ENCODE results near the gene HYAL3.

The HYAL3 gene

GRCh38 chr3:50298836-50299637 is at the start of gene HYAL3, which contains the start of gene NAA80:
HYAL3 (minus strand) TSS chr3:50299405; CDS start chr3:50295602, 3,803 bp downstream.
NAA80 (minus strand) TSS chr3:50299405; CDS start chr3:50297463, 1,942 bp downstream.
- DNase-seq (ENCODE audit: low read depth): peak; percentile 98

DNA sequence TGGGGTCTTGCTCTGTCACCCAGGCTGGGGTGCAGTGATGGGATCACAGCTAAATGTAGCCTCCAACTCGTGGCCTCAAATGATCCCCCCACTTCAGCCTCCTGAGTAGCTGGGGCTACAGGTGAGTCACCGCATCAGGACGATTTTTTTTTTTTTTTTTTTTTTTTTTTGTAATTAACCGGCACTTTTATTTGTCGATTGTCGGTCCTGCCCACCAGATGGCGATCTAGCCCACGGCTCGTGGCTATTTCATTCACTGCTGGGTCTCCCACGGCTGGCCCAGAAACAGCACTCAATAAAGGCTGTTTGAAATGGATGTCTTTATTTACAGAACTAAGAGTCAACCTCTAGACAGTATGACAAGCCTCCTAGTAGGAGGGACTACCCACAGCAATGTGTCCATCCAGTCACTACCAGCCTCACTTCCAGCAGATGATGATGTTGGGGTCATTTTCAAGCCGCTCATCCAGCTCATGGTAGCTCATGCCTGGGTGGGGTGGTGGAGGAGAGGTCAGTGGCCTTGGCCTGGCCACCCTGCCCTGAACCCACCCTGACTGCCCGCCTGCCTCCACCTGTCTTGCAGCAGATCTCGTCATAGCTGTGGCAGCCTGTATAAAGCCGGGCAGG is 48.1 kb upstream of the HYAL3 start:
- peak; percentile 63 for DNase-seq (ENCODE audit: low read depth)

- DNase-seq (ENCODE audit: low read depth): peak; percentile 64
Observed at GRCh38 chr3:50345586-50346234, 46.5 kb upstream of the HYAL3 start, which contains the start of gene ZMYND10. ZMYND10 (minus strand) TSS chr3:50345732; CDS start chr3:50345579, 153 bp downstream.

DNA sequence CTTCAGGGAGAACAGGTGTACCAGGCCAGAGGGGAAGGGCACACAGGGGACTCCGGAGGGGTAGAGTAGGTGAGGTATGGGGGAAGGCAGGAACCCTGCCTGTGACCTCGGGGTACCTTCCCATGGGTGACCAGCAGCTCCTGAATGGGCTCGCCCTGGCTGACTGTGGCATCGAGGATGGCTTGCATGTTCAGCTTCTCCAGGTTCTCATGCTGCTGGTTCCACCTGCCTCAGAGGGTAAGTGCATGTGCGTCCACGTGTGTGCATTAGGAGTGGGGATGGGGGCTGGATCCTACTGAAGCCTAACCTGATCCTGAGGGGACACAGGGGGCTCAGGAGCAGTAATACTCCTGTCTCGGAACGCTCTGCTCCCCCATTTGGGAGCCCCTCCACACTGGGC is 45.8 kb upstream of the HYAL3 start:
- no peak for DNase-seq (ENCODE audit: low read depth)

GRCh38 chr3:50342813-50343633 is 43.8 kb upstream of the HYAL3 start:
- DNase-seq (ENCODE audit: low read depth): no peak

- no peak for DNase-seq (ENCODE audit: low read depth)
Observed at GRCh38 chr3:50341996-50342650, 42.9 kb upstream of the HYAL3 start.

GRCh38 chr3:50341537-50341936 is 42.3 kb upstream of the HYAL3 start:
- no peak for DNase-seq (ENCODE audit: low read depth)

DNA sequence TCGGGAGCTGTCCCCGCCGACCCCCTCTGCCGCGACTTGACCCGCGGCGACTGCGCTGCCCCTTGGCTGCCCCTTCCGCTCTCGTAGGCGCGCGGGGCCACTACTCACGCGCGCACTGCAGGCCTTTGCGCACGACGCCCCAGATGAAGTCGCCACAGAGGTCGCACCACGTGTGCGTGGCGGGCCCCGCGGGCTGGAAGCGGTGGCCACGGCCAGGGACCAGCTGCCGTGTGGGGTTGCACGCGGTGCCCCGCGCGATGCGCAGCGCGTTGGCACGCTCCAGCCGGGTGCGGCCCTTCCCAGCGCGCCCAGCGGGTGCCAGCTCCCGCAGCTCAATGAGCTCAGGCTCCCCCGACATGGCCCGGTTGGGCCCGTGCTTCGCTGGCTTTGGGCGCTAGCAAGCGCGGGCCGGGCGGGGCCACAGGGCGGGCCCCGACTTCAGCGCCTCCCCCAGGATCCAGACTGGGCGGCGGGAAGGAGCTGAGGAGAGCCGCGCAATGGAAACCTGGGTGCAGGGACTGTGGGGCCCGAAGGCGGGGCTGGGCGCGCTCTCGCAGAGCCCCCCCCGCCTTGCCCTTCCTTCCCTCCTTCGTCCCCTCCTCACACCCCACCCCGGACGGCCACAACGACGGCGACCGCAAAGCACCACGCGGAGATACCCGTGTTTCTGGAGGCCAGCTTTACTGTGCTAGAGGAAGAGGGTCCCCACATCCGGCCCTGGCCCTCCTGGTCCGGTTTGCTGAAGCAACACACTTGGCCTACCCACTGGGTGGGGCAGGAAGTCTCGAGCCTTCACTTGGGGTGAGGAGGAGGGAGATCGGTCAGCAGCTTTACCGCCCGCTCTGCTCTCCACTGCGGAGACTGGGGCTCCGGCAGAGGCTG is 41.5 kb upstream of the HYAL3 start, which contains the start of gene RASSF1:
Gene RASSF1, minus strand, starts transcription at position 389 of the 882 bp plus-strand sequence. Its CDS starts 31 bp downstream, at position 358.
- peak; percentile 50 for DNase-seq (ENCODE audit: low read depth)

GRCh38 chr3:50340147-50340447 is 40.9 kb upstream of the HYAL3 start:
- no peak for DNase-seq (ENCODE audit: low read depth)

- no peak for DNase-seq (ENCODE audit: low read depth)
Observed at GRCh38 chr3:50339485-50340146, 40.4 kb upstream of the HYAL3 start.

DNA sequence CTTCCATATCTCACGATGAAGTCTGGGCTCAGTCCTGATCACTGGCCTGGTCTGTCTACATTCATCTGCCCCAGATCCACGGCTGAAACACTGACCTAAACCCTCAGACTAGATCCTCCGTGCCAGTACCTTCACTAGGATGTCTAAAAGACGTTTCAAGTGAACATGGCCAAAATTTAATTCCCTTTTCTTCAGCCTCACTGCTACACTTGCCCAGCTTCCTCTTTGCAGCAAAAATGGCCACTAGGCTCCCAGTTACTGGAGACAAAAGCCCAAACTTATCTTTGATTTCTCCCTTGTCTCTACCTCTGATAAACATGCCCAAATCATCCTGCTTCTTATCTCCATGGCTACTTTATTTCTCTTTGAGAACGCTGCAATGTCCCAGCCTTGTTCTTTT is 39.8 kb upstream of the HYAL3 start:
- DNase-seq (ENCODE audit: low read depth): no peak

- peak; percentile 94 for DNase-seq (ENCODE audit: low read depth)
Observed at GRCh38 chr3:50337175-50337861, 38.1 kb upstream of the HYAL3 start.

DNA sequence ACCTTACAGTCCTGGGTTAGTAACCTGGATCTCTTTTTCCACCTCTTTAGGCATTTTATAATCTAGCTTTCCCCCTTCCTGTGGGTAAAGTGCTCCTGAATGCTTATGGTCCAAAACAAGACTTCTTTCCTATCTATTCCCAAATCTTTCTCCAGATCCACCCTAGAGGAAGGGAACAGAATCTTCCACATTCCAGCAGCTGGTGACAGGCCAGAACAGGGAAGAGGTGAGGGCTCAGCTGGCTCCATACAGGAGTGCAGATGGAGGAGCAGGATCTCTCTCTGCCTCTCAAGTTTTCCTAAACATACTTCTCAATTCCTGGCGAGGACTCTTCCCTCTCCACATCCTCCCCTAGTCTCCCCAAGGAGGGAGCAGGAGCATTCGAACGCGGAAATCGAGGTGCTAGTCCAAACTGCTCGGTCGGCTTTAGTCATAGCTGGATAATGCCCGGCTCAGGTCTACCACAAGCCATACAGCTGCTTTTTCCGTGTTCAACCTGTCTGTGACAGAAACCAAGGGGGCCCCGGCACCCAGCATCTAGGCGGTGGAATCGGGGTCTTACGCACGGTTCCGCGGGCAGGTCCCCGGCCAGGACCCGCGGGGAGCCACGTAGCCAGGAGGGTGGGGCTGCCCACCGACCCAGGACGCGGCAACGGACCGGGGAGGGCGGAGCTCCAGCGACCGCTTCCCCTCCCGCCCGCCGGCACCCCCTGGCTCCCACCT is 37.4 kb upstream of the HYAL3 start:
- no peak for DNase-seq (ENCODE audit: low read depth)

GRCh38 chr3:50334339-50335075 is 35.3 kb upstream of the HYAL3 start:
- no peak for DNase-seq (ENCODE audit: low read depth)

DNA sequence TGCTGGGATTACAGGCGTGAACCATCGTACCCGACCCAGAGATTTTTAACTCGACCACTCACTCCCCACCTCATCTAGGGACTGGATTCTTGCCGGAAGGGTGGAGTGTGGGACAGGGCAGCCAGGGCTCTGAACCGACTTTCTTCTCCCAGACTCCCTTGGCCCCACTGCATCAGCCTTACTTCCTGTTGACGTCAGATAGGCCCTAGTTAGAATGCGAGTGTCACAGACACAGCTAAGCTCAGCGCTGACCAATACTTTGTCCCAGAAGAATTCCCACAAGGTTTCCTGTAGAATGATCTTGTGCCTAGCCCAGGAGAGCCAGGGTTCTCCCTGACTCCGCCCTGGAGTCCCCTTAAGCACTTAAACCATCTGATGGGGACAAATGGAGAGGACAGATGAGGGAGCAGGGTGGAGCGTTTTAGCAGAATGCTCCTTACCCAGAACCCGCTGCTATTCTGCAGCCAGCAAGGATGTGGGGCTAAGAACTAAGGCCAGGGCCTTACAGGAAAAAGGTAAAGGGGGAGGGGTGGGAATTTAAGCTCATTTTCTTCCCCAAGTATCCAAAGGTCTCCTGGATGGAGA is 34.6 kb upstream of the HYAL3 start:
- DNase-seq (ENCODE audit: low read depth): no peak

DNA sequence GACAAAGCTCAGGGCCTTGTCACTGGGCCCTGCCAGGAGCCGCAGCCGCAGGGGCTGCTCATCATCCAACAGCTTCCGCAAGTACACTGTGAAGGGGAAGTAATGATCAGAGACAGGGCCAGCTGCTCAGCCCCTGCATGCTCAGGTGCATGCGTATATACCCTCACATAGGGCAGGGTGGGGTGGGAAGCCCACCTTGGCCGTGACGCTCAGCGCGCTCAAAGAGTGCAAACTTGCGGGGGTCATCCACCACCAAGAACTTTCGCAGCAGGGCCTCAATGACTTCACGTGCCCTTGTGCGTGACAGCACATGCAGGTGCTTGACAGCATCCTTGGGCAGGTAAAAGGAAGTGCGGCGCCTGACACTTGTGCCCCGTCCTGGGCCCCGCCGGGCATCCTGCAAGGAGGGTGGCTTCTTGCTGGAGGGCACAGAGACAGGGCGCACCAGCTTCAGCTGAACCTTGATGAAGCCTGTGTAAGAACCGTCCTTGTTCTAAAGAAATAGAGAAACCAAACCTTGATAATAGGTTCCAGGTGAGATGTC is 32.2 kb upstream of the HYAL3 start:
- DNase-seq (ENCODE audit: low read depth): no peak

GRCh38 chr3:50330330-50330729 is 31.1 kb upstream of the HYAL3 start:
- no peak for DNase-seq (ENCODE audit: low read depth)

Data from activated T-helper 9 cell treated with anti-CD3 and anti-CD28 coated beads, Interleukin-2, amount 50 U/mL, for 16 hours (primary cell).